ENCODE measurements around the gene SDCCAG8.

SDCCAG8 gene

GRCh38 chr1:243432136-243432535, 176.3 kb downstream of the SDCCAG8 start:
- TF ChIP-seq POLR2A (IDR thresholded peaks at IDR 0.05; ENCODE audit: low read length) (no peak), GATA1 (IDR thresholded peaks at IDR 0.05; ENCODE audit: low read depth, low read length) (no peak)
- DNase-seq = no peak

GRCh38 chr1:243433737-243434370, 178.0 kb downstream of the SDCCAG8 start:
- no peak for DNase-seq
- TF ChIP-seq GATA1 (IDR thresholded peaks at IDR 0.05; ENCODE audit: low read depth, low read length) (no peak), POLR2A (IDR thresholded peaks at IDR 0.05; ENCODE audit: low read length) (no peak)

GRCh38 chr1:243434594-243434993, 178.8 kb downstream of the SDCCAG8 start:
- TF ChIP-seq POLR2A (IDR thresholded peaks at IDR 0.05; ENCODE audit: low read length) (no peak), GATA1 (IDR thresholded peaks at IDR 0.05; ENCODE audit: low read depth, low read length) (no peak)
- no peak for DNase-seq

GRCh38 chr1:243435836-243436235, 180.0 kb downstream of the SDCCAG8 start:
- no peak for TF ChIP-seq GATA1 (IDR thresholded peaks at IDR 0.05; ENCODE audit: low read depth, low read length)
- TF ChIP-seq POLR2A (IDR thresholded peaks at IDR 0.05; ENCODE audit: low read length) = no peak
- DNase-seq = peak; percentile 12 to 76

DNA sequence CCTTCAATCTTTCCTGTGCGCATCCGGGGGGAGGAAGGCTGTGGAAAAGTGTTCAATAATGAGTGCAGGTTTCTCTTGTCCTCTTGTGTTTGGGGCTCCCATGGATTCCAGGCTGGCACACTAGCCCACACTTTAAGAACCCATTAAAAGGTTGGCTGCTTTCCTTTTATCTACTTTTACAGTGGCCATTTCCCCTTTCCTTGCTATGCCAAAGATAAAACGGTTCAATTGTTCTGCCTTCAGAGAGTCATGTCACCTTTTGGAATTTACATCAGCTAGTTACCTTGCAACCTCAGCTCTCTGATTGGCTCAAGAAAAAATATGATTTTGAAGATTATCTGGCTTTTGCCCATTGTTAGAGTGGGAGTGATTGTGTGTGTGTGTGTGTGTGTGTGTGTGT, 182.3 kb downstream of the SDCCAG8 start:
- TF ChIP-seq GATA1 (IDR thresholded peaks at IDR 0.05; ENCODE audit: low read depth, low read length) (no peak), POLR2A (IDR thresholded peaks at IDR 0.05; ENCODE audit: low read length) (no peak)
- no peak for DNase-seq

GRCh38 chr1:243438815-243439214, 183.0 kb downstream of the SDCCAG8 start:
- no peak for DNase-seq
- TF ChIP-seq POLR2A (IDR thresholded peaks at IDR 0.05; ENCODE audit: low read length) = no peak
- TF ChIP-seq GATA1 (IDR thresholded peaks at IDR 0.05; ENCODE audit: low read depth, low read length) = no peak

DNA sequence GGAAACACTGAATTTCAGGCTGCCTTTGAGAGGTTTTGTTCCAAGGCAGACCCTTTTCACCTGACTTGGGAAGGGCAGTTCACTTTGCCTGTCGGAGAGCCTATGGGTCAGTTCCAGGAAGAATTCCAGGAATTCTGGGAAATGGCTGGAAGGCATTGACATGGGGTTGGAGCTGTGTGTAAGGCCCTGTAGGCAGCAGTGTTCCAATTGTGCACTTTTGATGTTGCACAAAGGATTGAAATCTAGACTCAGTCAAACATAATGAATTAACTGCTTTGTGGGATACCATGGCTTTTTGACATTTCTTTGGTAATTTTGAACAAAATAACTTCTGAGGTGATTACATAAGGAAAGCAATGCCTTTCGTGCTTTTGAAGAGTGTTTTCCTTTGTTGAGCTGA, 184.6 kb downstream of the SDCCAG8 start:
- TF ChIP-seq POLR2A (IDR thresholded peaks at IDR 0.05; ENCODE audit: low read length) = no peak
- no peak for TF ChIP-seq GATA1 (IDR thresholded peaks at IDR 0.05; ENCODE audit: low read depth, low read length)
- no peak for DNase-seq

DNA sequence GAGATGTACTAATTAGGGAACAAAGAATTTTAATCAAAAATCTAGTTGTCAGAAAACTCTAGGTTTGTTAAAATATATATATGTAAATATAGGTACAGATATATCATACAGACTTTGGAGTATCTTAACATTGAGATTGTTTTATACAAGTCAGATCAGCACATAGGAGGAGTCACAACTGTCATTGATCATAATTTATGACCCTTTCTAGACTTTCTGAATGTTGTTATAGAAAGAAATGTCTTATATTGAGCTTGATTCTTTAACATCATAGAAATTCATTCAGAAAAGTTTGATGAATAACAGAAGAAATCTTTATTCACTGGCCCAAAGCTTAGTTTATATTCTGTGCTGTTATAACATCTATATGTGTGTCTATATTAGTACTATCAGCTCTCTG, 185.8 kb downstream of the SDCCAG8 start:
- TF ChIP-seq POLR2A (IDR thresholded peaks at IDR 0.05; ENCODE audit: low read length) (no peak), GATA1 (IDR thresholded peaks at IDR 0.05; ENCODE audit: low read depth, low read length) (no peak)

GRCh38 chr1:243443557-243443956, 187.7 kb downstream of the SDCCAG8 start:
- DNase-seq = no peak
- no peak for TF ChIP-seq POLR2A (IDR thresholded peaks at IDR 0.05; ENCODE audit: low read length)
- no peak for TF ChIP-seq GATA1 (IDR thresholded peaks at IDR 0.05; ENCODE audit: low read depth, low read length)

More for the DNA sequence above, 185.8 kb downstream of the SDCCAG8 start:
- DNase-seq = no peak

DNA sequence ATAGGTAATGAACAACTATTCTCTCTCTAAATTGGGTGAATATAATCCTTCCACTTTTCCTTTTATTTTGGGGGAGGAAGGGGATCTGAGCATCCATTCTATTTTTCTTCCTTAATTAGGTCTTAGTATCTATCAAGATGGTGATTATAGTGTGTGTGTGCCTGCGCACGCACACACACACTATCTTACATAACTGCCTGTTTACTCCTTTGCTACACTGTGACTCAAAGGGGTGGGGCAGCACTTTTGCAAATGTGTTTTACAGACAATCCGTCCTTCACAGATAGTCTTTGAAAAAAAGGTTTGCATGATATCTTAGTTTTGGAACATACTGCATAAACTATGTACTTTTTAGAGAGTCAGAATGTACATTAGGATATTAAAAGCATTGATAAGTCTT, 191.5 kb downstream of the SDCCAG8 start:
- no peak for TF ChIP-seq GATA1 (IDR thresholded peaks at IDR 0.05; ENCODE audit: low read depth, low read length)
- TF ChIP-seq POLR2A (IDR thresholded peaks at IDR 0.05; ENCODE audit: low read length) = peak; percentile 17
- peak; percentile 86 to 93 for DNase-seq

DNA sequence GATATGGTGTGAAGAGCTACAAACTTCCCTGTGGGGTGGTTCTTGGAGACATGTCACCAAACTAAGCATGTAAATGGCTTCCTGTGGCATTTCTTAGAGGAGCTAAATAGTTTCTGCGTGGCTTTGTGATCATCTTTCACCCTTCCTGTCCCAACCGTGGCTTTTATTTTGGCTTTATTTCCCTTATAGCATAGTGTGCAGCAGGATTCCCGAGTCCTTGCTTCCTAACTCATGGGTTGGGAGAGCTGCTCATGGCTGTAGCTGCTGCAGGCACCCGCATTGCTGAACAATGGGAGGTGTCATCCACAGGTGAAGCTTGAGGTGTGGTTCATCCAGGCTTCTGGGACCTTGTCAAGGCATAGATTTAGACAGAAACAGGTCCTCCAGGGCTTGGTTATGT, 192.0 kb downstream of the SDCCAG8 start:
- peak in 1 of 2 experiments; percentile 38 for DNase-seq
- no peak for TF ChIP-seq POLR2A (IDR thresholded peaks at IDR 0.05; ENCODE audit: low read length)
- TF ChIP-seq GATA1 (IDR thresholded peaks at IDR 0.05; ENCODE audit: low read depth, low read length) = no peak

DNA sequence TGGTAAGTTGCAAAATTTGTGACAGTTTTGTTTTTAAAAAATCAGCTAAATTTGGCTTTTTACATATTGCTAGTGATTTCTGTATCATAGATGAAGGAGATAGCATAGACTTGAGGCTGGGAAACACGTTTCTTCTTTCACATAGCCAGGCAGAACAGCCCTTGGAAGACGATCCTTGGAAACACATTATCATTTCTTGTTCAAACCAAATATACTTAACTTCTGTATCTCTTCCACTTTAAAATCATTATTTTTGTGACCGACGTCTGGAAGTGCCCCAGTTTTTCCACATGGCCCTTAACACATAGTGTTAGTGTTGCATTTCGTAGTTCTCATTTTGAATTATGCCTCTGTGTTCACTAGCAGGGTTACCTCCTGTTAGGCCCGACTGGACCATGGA, 193.5 kb downstream of the SDCCAG8 start:
- TF ChIP-seq POLR2A (IDR thresholded peaks at IDR 0.05; ENCODE audit: low read length) (no peak), GATA1 (IDR thresholded peaks at IDR 0.05; ENCODE audit: low read depth, low read length) (no peak)
- DNase-seq = no peak

GRCh38 chr1:243452092-243452491, 196.3 kb downstream of the SDCCAG8 start:
- DNase-seq = no peak
- TF ChIP-seq POLR2A (IDR thresholded peaks at IDR 0.05; ENCODE audit: low read length) (no peak), GATA1 (IDR thresholded peaks at IDR 0.05; ENCODE audit: low read depth, low read length) (no peak)

GRCh38 chr1:243454328-243454997, 198.6 kb downstream of the SDCCAG8 start:
- DNase-seq = no peak
- TF ChIP-seq GATA1 (IDR thresholded peaks at IDR 0.05; ENCODE audit: low read depth, low read length) (no peak), POLR2A (IDR thresholded peaks at IDR 0.05; ENCODE audit: low read length) (no peak)

Data from erythroblast (primary cell).